GM10266 (cell line): ENCODE data around the gene OR4F6.

ENCODE experiments used
- DNase-seq: peaks from one replicate; pipeline ENCODE4 v3.0.0; 2012; ENCODE audit errors: extremely low spot score
- TF ChIP-seq, protein P1 (sequence below): IDR thresholded peaks from 2 replicates; pipeline ENCODE4 v1.5.1; 2012; ENCODE audit warnings: mild to moderate bottlenecking, low read depth; ENCODE audit not compliant: control insufficient read depth, insufficient read depth; ENCODE audit errors: missing control alignments

Gene OR4F6

DNA sequence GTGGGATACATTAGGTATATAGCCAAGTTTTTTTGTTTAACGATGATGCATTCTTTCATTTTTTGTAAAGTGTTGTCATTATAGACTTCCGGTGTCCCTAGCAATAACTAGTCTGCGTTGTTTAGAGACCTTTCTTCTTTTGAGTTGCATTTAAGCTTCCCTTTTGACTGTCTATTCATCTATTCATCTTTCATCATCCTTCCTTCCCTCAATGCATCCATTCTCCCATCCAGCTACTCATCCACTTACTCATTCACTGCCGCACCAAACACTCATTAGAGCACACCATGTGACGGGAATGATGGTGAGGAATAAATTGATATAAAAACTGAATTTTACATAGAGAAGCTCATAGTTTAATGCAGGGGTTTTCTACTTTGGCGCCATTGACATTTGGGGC, 41.6 kb downstream of the OR4F6 start:
- TF ChIP-seq, protein P1, sequence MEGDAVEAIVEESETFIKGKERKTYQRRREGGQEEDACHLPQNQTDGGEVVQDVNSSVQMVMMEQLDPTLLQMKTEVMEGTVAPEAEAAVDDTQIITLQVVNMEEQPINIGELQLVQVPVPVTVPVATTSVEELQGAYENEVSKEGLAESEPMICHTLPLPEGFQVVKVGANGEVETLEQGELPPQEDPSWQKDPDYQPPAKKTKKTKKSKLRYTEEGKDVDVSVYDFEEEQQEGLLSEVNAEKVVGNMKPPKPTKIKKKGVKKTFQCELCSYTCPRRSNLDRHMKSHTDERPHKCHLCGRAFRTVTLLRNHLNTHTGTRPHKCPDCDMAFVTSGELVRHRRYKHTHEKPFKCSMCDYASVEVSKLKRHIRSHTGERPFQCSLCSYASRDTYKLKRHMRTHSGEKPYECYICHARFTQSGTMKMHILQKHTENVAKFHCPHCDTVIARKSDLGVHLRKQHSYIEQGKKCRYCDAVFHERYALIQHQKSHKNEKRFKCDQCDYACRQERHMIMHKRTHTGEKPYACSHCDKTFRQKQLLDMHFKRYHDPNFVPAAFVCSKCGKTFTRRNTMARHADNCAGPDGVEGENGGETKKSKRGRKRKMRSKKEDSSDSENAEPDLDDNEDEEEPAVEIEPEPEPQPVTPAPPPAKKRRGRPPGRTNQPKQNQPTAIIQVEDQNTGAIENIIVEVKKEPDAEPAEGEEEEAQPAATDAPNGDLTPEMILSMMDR: no peak

DNA sequence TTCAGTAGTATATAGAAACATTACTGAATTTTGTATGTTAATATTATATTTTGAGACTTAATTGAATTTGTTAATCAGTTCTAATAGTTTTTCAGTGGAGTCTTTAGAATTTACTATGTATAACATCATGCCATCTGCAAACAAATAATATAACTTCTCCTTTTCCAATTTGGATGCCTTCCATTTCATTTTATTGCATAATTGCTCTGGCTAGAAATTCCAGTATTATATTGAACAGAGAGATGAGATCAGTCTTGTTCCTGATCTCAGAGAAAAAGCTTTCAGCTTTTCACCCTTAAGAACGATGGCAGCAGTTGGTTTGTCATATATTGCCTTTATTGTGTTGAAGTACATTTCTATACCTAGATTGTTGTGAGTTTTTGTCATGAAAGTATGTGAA, 49.0 kb downstream of the OR4F6 start:
- TF ChIP-seq, protein P1: no peak
- no peak for DNase-seq

More for the DNA sequence above, 41.6 kb downstream of the OR4F6 start:
- no peak for DNase-seq
